Heart left ventricle (tissue), 16 donors: ENCODE data around the gene HES6. TPM values are rescaled to one million over a fixed set of nuclear protein-coding genes. Genes with fewer than 3 reads are reported as not detected.

Source experiments
- ATAC-seq, 4 donors: fragments of 200-7000 bp; cut with Tn5 transposase; one replicate each; pipeline ENCODE4 v1.9.1; 2020 to 2022; ENCODE audit warnings: moderate library complexity in 4 of 4, mild to moderate bottlenecking in 3 of 4, moderate number of reproducible peaks in 1 of 4
- DNase-seq, 5 donors: peaks; one replicate each; pipeline ENCODE4 v3.0.0-alpha.2; 2020
- H3K27ac ChIP-seq, 12 donors: fragments of 200-600 bp; sonication (generic) in 4 of 12; one replicate each; pipeline versions ENCODE4 v1.5.0 to v1.8.0; 2016 to 2022; ENCODE audit warnings: mild to moderate bottlenecking in 2 of 12
- H3K27me3 ChIP-seq, 9 donors: fragments of 200-600 bp; sonication (generic) in 2 of 9; one replicate each; pipeline versions ENCODE4 v1.5.1 to v1.8.0; 2016 to 2022; ENCODE audit warnings: mild to moderate bottlenecking in 3 of 9
- H3K36me3 ChIP-seq, 9 donors: fragments of 200-600 bp; sonication (generic) in 2 of 9; one replicate each; pipeline versions ENCODE4 v1.5.0 to v1.8.0; 2018 to 2022; ENCODE audit warnings: mild to moderate bottlenecking in 2 of 9
- H3K4me1 ChIP-seq, 12 donors: fragments of 200-600 bp; sonication (generic) in 4 of 12; one replicate each; pipeline versions ENCODE4 v1.5.0 to v1.8.0; 2016 to 2022; ENCODE audit warnings: mild to moderate bottlenecking in 3 of 12
- H3K4me3 ChIP-seq, 12 donors: fragments of 200-600 bp; sonication (generic) in 4 of 12; one replicate each; pipeline versions ENCODE4 v1.5.0 to v1.8.0; 2017 to 2022; ENCODE audit warnings: mild to moderate bottlenecking in 9 of 12, moderate library complexity in 4 of 12
- H3K9me3 ChIP-seq, 12 donors: fragments of 200-600 bp; sonication (generic) in 4 of 12; one replicate each; pipeline versions ENCODE4 v1.5.0 to v1.8.0; 2016 to 2022; ENCODE audit warnings: mild to moderate bottlenecking in 1 of 12
- POLR2A ChIP-seq, 2 donors: fragments of 450-650 bp; IDR thresholded peaks; one replicate each; pipeline ENCODE4 v1.6.1; 2017; ENCODE audit warnings: antibody characterized with exemption in 2 of 2, mild to moderate bottlenecking in 2 of 2, moderate library complexity in 2 of 2
- WGBS, 4 donors: extraction: QIAGEN DNeasy Blood & Tissue Kit in 2 of 4; methylation state at CpG; one replicate each; pipeline versions ENCODE4 v1.1.5 to v1.1.7; 2013 to 2018; 5-methylcytosine and 5-hydroxymethylcytosine counted together
- intact Hi-C, 10 donors: fragments of 100-400 bp; cut with DNase I; formaldehyde crosslinking; loops; one replicate each; pipeline versions ENCODE4 v1.11.1 to v1.14.2; 2022
- long read RNA-seq, 3 donors: library from polyadenylated mRNA; unstranded; transcript quantifications; one replicate each; pipeline ENCODE4 v2.0.0, GENCODE V29; 2020 to 2021
- polyA plus RNA-seq, 2 donors: library from polyadenylated mRNA; stranded (reverse); fragments of 200-250 nt; gene quantifications; one replicate each; pipeline ENCODE4 v1.2.3, GENCODE V29; 2013
- total RNA-seq, 9 donors: library from RNA; depleted of rRNA in 2 of 9; stranded (reverse); fragments of >200 nt in 2 of 9; fragmentation: NEBNext Ultra II Directional in 3 of 9; extraction: Animal tissue kit (Norgen Biotek cat#: 25700) in 3 of 9; gene quantifications; one replicate each; pipeline versions ENCODE4 v1.1.0 to v1.2.4, GENCODE V29; 2016 to 2023
- TF ChIP-seq, protein P1 (sequence below), 12 donors: fragments of 200-600 bp; sonication (generic) in 4 of 12; IDR thresholded peaks; one replicate each; pipeline versions ENCODE4 v1.5.0 to v1.8.0; 2018 to 2022; ENCODE audit warnings: antibody characterized with exemption in 12 of 12, mild to moderate bottlenecking in 5 of 12
- donor health status: ischemic (EF 13 %, LVEDD 7.1; RV severe dilation, severe dysfunction).
- donor health status: healthy with polysubstance abuse.
- donor health status: DM: no; HTN: yes; CAD: no.
- donor health status: DM: no; HTN: no; CAD: no.
- donor health status: ischemic (EF 25% LVEDD 6.9; RV normal size, moderate dysfunction).
- donor health status: ischemic (EF 25% LVEDD 5.7; RV mildly dilated, moderate dysfunction).
- donor health status: healthy.
- donor health status: DM: yes; HTN: yes; CAD: no.
- donor health status: ischemic (EF 35%, LVEDD 5.7; RV mildly dilated, moderate dysfunction).
- donor health status: nonischemic (EF 11% LVEDD 7.7; RV severe dilation, severe dysfunction).
- donor health status: DM: yes; HTN: yes; CAD: no.
- donor health status: PGD.
- donor health status: ischemic (EF 29% LVEDD 5.4; RV normal size, mild dysfunction).
- donor health status: nonischemic (EF 23%, LVEDD 6.1; RV moderate dilation, normal function).

The HES6 gene
- 1 to 10 TPM in 8 of 9 donors, under 1 TPM in 1; 0.45 to 5.9 (median 2.5) TPM for total RNA-seq
- 1 to 10 TPM; 3.7 to 9.1 TPM for polyA plus RNA-seq
- long read RNA-seq, donor 1, partial matches to known transcripts = 0 of 3 reads
- long read RNA-seq, donor 1, other reads (novel, unspliced or antisense) = 0 of 3 reads
- long read RNA-seq, donor 2, partial matches to known transcripts = 0 of 1 reads
- long read RNA-seq, donor 2, other reads (novel, unspliced or antisense) = 1 of 1 reads
- long read RNA-seq, donor 3, partial matches to known transcripts = 0 of 4 reads
- long read RNA-seq, donor 3, other reads (novel, unspliced or antisense) = 1 of 4 reads

- Histone ChIP-seq H3K4me1 (peaks cover 0 to 39% (median 19%) of the 10 kb centered on the region in 12 donors), H3K27ac (peak within 1 kb of the TSS in 3 of 12 donors; percentile 30 to 75 (median 44)), H3K36me3 (peaks cover 0 to 16% (median 6%) of the 10 kb centered on the region in 9 donors), H3K27me3 (peaks cover 0 to 34% (median 7%) of the 10 kb centered on the region in 9 donors), H3K9me3 (no peaks in the 10 kb centered on the region), H3K4me3 (peak within 1 kb of the TSS; percentile 34 to 84 (median 64))
- DNase-seq (peak; percentile 90 to 94 (median 91)), ATAC-seq (peak; percentile 59 to 93 (median 90))
- TF ChIP-seq, protein P1, sequence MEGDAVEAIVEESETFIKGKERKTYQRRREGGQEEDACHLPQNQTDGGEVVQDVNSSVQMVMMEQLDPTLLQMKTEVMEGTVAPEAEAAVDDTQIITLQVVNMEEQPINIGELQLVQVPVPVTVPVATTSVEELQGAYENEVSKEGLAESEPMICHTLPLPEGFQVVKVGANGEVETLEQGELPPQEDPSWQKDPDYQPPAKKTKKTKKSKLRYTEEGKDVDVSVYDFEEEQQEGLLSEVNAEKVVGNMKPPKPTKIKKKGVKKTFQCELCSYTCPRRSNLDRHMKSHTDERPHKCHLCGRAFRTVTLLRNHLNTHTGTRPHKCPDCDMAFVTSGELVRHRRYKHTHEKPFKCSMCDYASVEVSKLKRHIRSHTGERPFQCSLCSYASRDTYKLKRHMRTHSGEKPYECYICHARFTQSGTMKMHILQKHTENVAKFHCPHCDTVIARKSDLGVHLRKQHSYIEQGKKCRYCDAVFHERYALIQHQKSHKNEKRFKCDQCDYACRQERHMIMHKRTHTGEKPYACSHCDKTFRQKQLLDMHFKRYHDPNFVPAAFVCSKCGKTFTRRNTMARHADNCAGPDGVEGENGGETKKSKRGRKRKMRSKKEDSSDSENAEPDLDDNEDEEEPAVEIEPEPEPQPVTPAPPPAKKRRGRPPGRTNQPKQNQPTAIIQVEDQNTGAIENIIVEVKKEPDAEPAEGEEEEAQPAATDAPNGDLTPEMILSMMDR (IDR thresholded peaks at IDR 0.05) = peak in 1 of 12 donors; percentile 29
- TF ChIP-seq POLR2A (IDR thresholded peaks at IDR 0.05) = peak; percentile 84 to 95
- WGBS, 4 donors = 1 to 5% (median 1%) methylated on average over 54 to 105 of the region's 105 CpGs
- intact Hi-C loops = loop anchor here in 2 of 10 donors (5.0 kb wide), 1 partner anchor 38 kb away; the partner anchor contains the start of gene ILKAP (in 2 of the 2)
Measured at GRCh38 chr2:238239863-238240756, at the start of gene HES6. Gene HES6 (minus strand): TSS chr2:238240038. CDS start chr2:238239905, 133 bp downstream.

GRCh38 chr2:238289574-238289973 is 49.7 kb upstream of the HES6 start:
- ATAC-seq (no peak), DNase-seq (no peak)
- Histone ChIP-seq H3K27me3 (no peaks in the 10 kb centered on the region), H3K27ac (peak overlapping the region in 11 of 12 donors; percentile 71 to 98 (median 92)), H3K4me3 (peak overlapping the region in 11 of 12 donors; percentile 55 to 99 (median 89)), H3K4me1 (peaks cover 4 to 51% (median 40%) of the 10 kb centered on the region in 12 donors), H3K9me3 (no peaks in the 10 kb centered on the region), H3K36me3 (no peaks in the 10 kb centered on the region)
- 19 to 31% (median 28%) methylated on average over 13 of the region's 13 CpGs for WGBS, 4 donors
- no peak for TF ChIP-seq POLR2A (IDR thresholded peaks at IDR 0.05)
- TF ChIP-seq, protein P1 (IDR thresholded peaks at IDR 0.05) = no peak
- intact Hi-C loops = loop anchor here in 2 of 10 donors (2.0 to 10.0 kb wide), 2 partner anchors 31 to 225 kb away; partner anchors contain the start of genes SCLY (in 1 of the 2) and TRAF3IP1 (in 1 of the 2)

GRCh38 chr2:238288650-238289573 is 49.1 kb upstream of the HES6 start:
- DNase-seq (peak; percentile 96 to 99 (median 98)), ATAC-seq (peak; percentile 85 to 90 (median 89))
- TF ChIP-seq, protein P1 (IDR thresholded peaks at IDR 0.05) = peak in 7 of 12 donors; percentile 26 to 60 (median 43)
- TF ChIP-seq POLR2A (IDR thresholded peaks at IDR 0.05) = peak; percentile 25 to 41
- Histone ChIP-seq H3K27ac (peak overlapping the region; percentile 14 to 98 (median 88)), H3K4me1 (peaks cover 4 to 57% (median 43%) of the 10 kb centered on the region in 12 donors), H3K4me3 (peak overlapping the region; percentile 28 to 99 (median 86)), H3K9me3 (no peaks in the 10 kb centered on the region), H3K27me3 (no peaks in the 10 kb centered on the region), H3K36me3 (no peaks in the 10 kb centered on the region)
- 0 to 1% (median 1%) methylated on average over 51 to 108 of the region's 108 CpGs for WGBS, 4 donors
- intact Hi-C loops = loop anchor here in 2 of 10 donors (2.0 to 10.0 kb wide), 2 partner anchors 32 to 224 kb away; partner anchors contain the start of genes SCLY (in 1 of the 2) and TRAF3IP1 (in 1 of the 2)
